GM23338 (cell line): ENCODE measurements around the gene NBPF1. TPM values are rescaled to one million over a fixed set of nuclear protein-coding genes. Genes with fewer than 3 reads are reported as not detected.
"Not testable (repeated sequence)": the region's sequence is repeated elsewhere in the genome, so short reads cannot be mapped to it uniquely, and the experiment has no call there.

ENCODE experiments used
- ATAC-seq: fragments of 200-7000 bp; cut with Tn5 transposase; 3 replicates; pipeline ENCODE4 v1.9.1; 2020
- DNase-seq: peaks from one replicate; pipeline ENCODE4 v3.0.0-alpha.2; 2015; ENCODE audit warnings: low spot score
- H2AFZ ChIP-seq: fragments of 200-600 bp; sonication (generic); 2 replicates; pipeline ENCODE4 v1.8.0; 2016; ENCODE audit warnings: antibody characterized with exemption, mild to moderate bottlenecking, moderate library complexity
- H3F3A ChIP-seq: fragments of 200-600 bp; sonication (generic); replicated peaks from 2 replicates; pipeline ENCODE4 v1.8.0; 2017; ENCODE audit warnings: antibody characterized with exemption, mixed run types, low read depth
- H3K27ac ChIP-seq: fragments of 200-600 bp; sonication (generic); 2 replicates; pipeline ENCODE4 v1.6.1; 2016; ENCODE audit warnings: low read depth
- H3K27me3 ChIP-seq: fragments of 200-600 bp; sonication (generic); 2 replicates; pipeline ENCODE4 v1.8.0; 2016; ENCODE audit warnings: mild to moderate bottlenecking, mixed run types, moderate library complexity; ENCODE audit not compliant: insufficient read depth
- H3K36me3 ChIP-seq: fragments of 200-600 bp; sonication (generic); 2 replicates; pipeline ENCODE4 v1.8.0; 2016; ENCODE audit warnings: mild to moderate bottlenecking; ENCODE audit not compliant: insufficient read depth
- H3K4me1 ChIP-seq: fragments of 200-600 bp; sonication (generic); 2 replicates; pipeline ENCODE4 v1.8.0; 2016; ENCODE audit warnings: mild to moderate bottlenecking, moderate library complexity; ENCODE audit not compliant: insufficient read depth
- H3K4me2 ChIP-seq: fragments of 200-600 bp; sonication (generic); 2 replicates; pipeline ENCODE4 v1.7.1; 2017; ENCODE audit warnings: mixed run types
- H3K4me3 ChIP-seq: fragments of 200-600 bp; sonication (generic); 2 replicates; pipeline ENCODE4 v1.6.1; 2016; ENCODE audit warnings: mixed run types
- H3K79me2 ChIP-seq: fragments of 200-600 bp; sonication (generic); replicated peaks from 2 replicates; pipeline ENCODE4 v1.8.0; 2017; ENCODE audit warnings: mild to moderate bottlenecking; ENCODE audit not compliant: insufficient read depth
- H3K9me2 ChIP-seq: fragments of 200-600 bp; sonication (generic); 2 replicates; pipeline ENCODE4 v1.8.0; 2017; ENCODE audit not compliant: insufficient read depth
- H4K20me1 ChIP-seq: fragments of 200-600 bp; sonication (generic); replicated peaks from 2 replicates; pipeline ENCODE4 v1.8.0; 2017; ENCODE audit warnings: mild to moderate bottlenecking; ENCODE audit not compliant: insufficient read depth
- H3K27ac Mint-ChIP-seq: 2 replicates; pipeline ENCODE4 v1.8.0; 2020; ENCODE audit warnings: inconsistent platforms, mild to moderate bottlenecking, moderate library complexity, mixed read lengths
- H3K27me3 Mint-ChIP-seq: 3 replicates; pipeline ENCODE4 v1.8.0; 2022; ENCODE audit warnings: low read depth, mild to moderate bottlenecking, moderate library complexity, mixed read lengths, inconsistent platforms; ENCODE audit not compliant: insufficient read depth, poor library complexity
- H3K36me3 Mint-ChIP-seq: 3 replicates; pipeline ENCODE4 v1.8.0; 2021; ENCODE audit warnings: low read depth, mild to moderate bottlenecking, inconsistent platforms, moderate library complexity, mixed read lengths
- H3K4me1 Mint-ChIP-seq: 3 replicates; pipeline ENCODE4 v1.8.0; 2020; ENCODE audit warnings: mild to moderate bottlenecking, inconsistent platforms, mixed read lengths
- H3K4me3 Mint-ChIP-seq: 3 replicates; pipeline ENCODE4 v1.8.0; 2021; ENCODE audit warnings: moderate library complexity, mild to moderate bottlenecking, inconsistent platforms, mixed read lengths
- H3K9me3 Mint-ChIP-seq: 3 replicates; pipeline ENCODE4 v1.8.0; 2020; ENCODE audit warnings: moderate library complexity, mild to moderate bottlenecking, inconsistent platforms, mixed read lengths
- polyA plus RNA-seq: library from polyadenylated mRNA; unstranded; fragments of >200 nt; fragmentation: Nextera tagmentation; extraction: Ambion mirVana; gene quantifications from 2 replicates; pipeline ENCODE4 v1.2.1, GENCODE V29; 2016
- total RNA-seq: library from RNA; depleted of rRNA; stranded (reverse); fragments of >200 nt; shearing (Covaris generic); gene quantifications from 2 replicates; pipeline ENCODE4 v1.2.3, GENCODE V29; 2014

NBPF1 gene
- total and polyA plus RNA-seq, 2 experiments from 2014 or later = 9.5 to 11.8 TPM

GRCh38 chr1:16559688-16560087 lies 53.7 kb downstream of the NBPF1 start:
- ATAC-seq = peak; percentile 25; the same call in 2 of the 3 replicates
- H3K27me3 Mint-ChIP-seq, H3K9me3 Mint-ChIP-seq: not testable (repeated sequence)

GRCh38 chr1:16557034-16557433 lies 56.3 kb downstream of the NBPF1 start:
- not testable (repeated sequence) for H3K27me3 Mint-ChIP-seq, H3K4me1 Mint-ChIP-seq, H3K4me1 ChIP-seq, H3K27ac Mint-ChIP-seq, H3K36me3 Mint-ChIP-seq, H3K9me3 Mint-ChIP-seq, H3K4me3 ChIP-seq, DNase-seq, H3K4me2 ChIP-seq, H2AFZ ChIP-seq, H3K9me2 ChIP-seq, H3F3A ChIP-seq, H3K27ac ChIP-seq, H3K79me2 ChIP-seq, H3K36me3 ChIP-seq, ATAC-seq, H3K27me3 ChIP-seq, H3K4me3 Mint-ChIP-seq, H4K20me1 ChIP-seq

More at GRCh38 chr1:16559688-16560087, 53.7 kb downstream of the NBPF1 start:
- not testable (repeated sequence) for H3K4me3 ChIP-seq, DNase-seq, H3K4me2 ChIP-seq, H3K27ac ChIP-seq, H3K79me2 ChIP-seq, H3K36me3 Mint-ChIP-seq, H3F3A ChIP-seq, H2AFZ ChIP-seq, H3K27me3 ChIP-seq, H3K4me3 Mint-ChIP-seq, H3K27ac Mint-ChIP-seq, H3K4me1 ChIP-seq, H3K36me3 ChIP-seq, H4K20me1 ChIP-seq, H3K4me1 Mint-ChIP-seq, H3K9me2 ChIP-seq

- H3K36me3 ChIP-seq, H3K4me3 ChIP-seq, H3K79me2 ChIP-seq, H2AFZ ChIP-seq, H3K9me3 Mint-ChIP-seq, H3K4me1 Mint-ChIP-seq, H3K9me2 ChIP-seq, H3K4me3 Mint-ChIP-seq, H3K27me3 ChIP-seq, DNase-seq, H3K36me3 Mint-ChIP-seq, H3K27ac ChIP-seq, H3K27me3 Mint-ChIP-seq, H3K4me2 ChIP-seq, H3F3A ChIP-seq, H4K20me1 ChIP-seq, ATAC-seq, H3K4me1 ChIP-seq, H3K27ac Mint-ChIP-seq: not testable (repeated sequence)
Measured at GRCh38 chr1:16553244-16553643, 60.1 kb downstream of the NBPF1 start.

- not testable (repeated sequence) for H3K36me3 Mint-ChIP-seq, ATAC-seq, H3K4me3 Mint-ChIP-seq, H3K4me1 Mint-ChIP-seq, H3K27me3 ChIP-seq, H3K36me3 ChIP-seq, H4K20me1 ChIP-seq, H2AFZ ChIP-seq, H3K79me2 ChIP-seq, H3K4me3 ChIP-seq, H3K27me3 Mint-ChIP-seq, H3K9me2 ChIP-seq, H3K4me2 ChIP-seq, H3F3A ChIP-seq, H3K27ac Mint-ChIP-seq, H3K9me3 Mint-ChIP-seq, H3K4me1 ChIP-seq, DNase-seq, H3K27ac ChIP-seq
Measured at GRCh38 chr1:16550212-16550918, 63.0 kb downstream of the NBPF1 start.

- H2AFZ ChIP-seq, H3K9me2 ChIP-seq, H4K20me1 ChIP-seq, H3K36me3 Mint-ChIP-seq, ATAC-seq, H3K27me3 Mint-ChIP-seq, H3K36me3 ChIP-seq, H3K27ac ChIP-seq, H3K27ac Mint-ChIP-seq, H3K4me1 Mint-ChIP-seq, H3K4me3 Mint-ChIP-seq, H3K4me1 ChIP-seq, H3K4me3 ChIP-seq, H3K27me3 ChIP-seq, DNase-seq, H3K4me2 ChIP-seq, H3K79me2 ChIP-seq, H3K9me3 Mint-ChIP-seq, H3F3A ChIP-seq: not testable (repeated sequence)
Measured at GRCh38 chr1:16549545-16549944, 63.8 kb downstream of the NBPF1 start.

- H3K4me1 Mint-ChIP-seq, H3K36me3 Mint-ChIP-seq, H3F3A ChIP-seq, H4K20me1 ChIP-seq, H3K27me3 Mint-ChIP-seq, H3K4me3 Mint-ChIP-seq, H2AFZ ChIP-seq, DNase-seq, H3K9me2 ChIP-seq, H3K36me3 ChIP-seq, H3K27ac ChIP-seq, H3K4me1 ChIP-seq, H3K9me3 Mint-ChIP-seq, H3K79me2 ChIP-seq, H3K27me3 ChIP-seq, H3K27ac Mint-ChIP-seq: not testable (repeated sequence)
- peak overlapping the region; percentile 38; the same call in 1 of the 2 replicates for H3K4me2 ChIP-seq
- ATAC-seq = peak; percentile 77
- H3K4me3 ChIP-seq = peak overlapping the region; percentile 30; the same call in 1 of the 2 replicates
Measured at GRCh38 chr1:16547502-16548241, 65.7 kb downstream of the NBPF1 start.
